HG03280 (cell line): ENCODE data around the gene CDK1.
"Not testable (repeated sequence)": the region's sequence is repeated elsewhere in the genome, so short reads cannot be mapped to it uniquely, and the experiment has no call there.

Experiments used
- ATAC-seq: cut with Tn5 transposase; IDR thresholded peaks from one replicate; pipeline ENCODE4 v1.9.1; 2021; ENCODE audit warnings: mild to moderate bottlenecking, moderate library complexity; ENCODE audit not compliant: unreplicated experiment

The CDK1 gene

GRCh38 chr10:60810437-60811182 lies 32.3 kb downstream of the CDK1 start:
- ATAC-seq, result no peak

DNA sequence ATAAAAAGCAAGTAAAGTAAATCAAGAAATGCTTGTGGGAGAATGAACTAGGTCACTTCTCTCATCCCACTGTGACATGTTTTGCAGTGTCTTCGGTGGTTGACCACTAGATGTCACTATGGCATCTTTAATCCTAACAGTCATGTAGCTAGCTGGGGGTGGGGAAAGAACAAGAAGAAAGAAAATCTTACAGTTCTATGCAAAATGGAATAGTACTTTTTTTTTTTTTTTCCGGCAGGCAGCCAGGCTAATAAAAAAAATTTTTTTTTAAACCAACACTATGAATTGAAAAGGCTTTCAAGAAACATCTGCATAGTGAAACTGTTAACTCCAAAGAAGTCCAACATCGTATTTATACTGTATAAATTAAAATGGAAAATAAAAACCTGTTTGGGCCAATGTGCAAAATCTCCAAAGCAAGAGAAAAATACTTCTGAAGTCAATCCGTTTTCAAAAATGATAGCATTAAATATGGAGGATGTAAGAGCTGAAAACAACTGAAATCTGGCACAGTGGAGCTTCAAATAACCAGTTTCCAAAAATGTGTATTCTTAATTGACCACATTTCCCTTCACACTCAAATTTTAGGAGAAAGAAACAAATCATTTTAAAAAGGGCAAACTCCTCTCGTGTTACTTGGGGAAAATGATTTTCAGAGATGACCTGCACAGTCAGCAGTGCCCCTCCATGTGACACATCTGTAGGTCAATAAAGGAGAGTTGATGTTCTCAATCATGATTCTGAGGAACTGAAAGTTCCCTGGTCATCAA lies 38.5 kb downstream of the CDK1 start:
- peak; percentile 85 for ATAC-seq

GRCh38 chr10:60817398-60817805 lies 39.1 kb downstream of the CDK1 start:
- no peak for ATAC-seq

- no peak for ATAC-seq
Observed at GRCh38 chr10:60818134-60818770, 40.0 kb downstream of the CDK1 start.

DNA sequence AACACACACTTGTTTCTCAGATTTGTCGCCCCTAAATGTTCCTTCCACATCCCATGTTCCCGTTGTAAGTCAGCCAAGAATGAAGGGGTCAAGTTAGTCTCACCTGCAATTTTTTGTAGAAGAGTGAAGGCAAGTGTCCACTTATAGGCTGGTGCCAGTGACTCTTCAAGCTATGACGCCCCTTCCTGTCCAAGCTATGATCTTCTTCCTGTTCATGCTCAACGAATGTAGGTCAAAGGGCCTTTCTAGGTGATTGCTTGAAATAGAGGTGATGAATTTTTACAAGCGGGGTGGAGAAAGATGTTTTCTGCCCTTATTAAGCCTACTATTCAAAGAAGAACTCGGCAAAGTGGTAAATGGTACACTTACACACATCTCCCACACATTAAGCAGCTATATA lies 41.0 kb downstream of the CDK1 start:
- ATAC-seq, result no peak

GRCh38 chr10:60820093-60820754 lies 41.9 kb downstream of the CDK1 start:
- ATAC-seq, result no peak

GRCh38 chr10:60821656-60822055 lies 43.4 kb downstream of the CDK1 start:
- ATAC-seq, result no peak

DNA sequence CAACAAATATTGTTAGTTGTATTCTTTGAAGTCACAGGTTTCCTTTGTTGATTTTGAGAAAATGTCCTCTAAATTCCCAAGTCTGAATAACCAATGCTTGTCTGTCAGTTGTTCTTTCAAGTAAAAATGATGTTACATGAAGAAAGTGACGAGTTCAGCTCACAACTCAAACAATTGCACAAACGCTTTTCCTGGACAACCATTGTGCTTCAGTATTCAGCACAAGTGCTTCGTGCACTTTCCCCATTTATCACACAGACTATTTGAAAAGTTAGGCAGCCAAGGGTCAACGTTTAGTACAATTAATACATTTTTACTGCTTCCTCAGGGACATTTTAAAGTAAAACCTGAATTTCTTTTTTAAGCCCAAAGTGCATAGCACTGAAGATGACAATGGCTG lies 44.5 kb downstream of the CDK1 start:
- no peak for ATAC-seq

- no peak for ATAC-seq
Observed at GRCh38 chr10:60823324-60823723, 45.0 kb downstream of the CDK1 start.

DNA sequence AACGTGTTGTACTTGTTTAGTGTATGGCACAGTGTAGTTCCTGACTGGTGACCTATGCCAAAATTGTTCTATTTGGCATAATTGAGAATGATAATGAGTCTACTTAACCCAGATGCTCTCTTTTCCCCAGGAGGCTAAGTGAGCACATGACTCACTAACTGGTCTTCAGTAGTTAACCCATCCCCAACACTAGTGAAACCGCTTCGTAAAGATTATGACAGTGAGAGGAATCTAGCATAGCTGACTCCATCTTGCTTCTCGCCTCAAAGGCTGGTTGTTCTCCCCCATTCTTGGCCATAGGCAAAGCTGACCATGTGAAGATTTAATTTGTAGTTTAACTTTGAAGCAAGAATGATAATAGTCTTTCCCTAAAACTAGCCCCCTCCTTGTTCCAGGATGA lies 47.2 kb downstream of the CDK1 start:
- ATAC-seq, result no peak

GRCh38 chr10:60827791-60828488 lies 49.7 kb downstream of the CDK1 start:
- ATAC-seq, result no peak

- ATAC-seq, result no peak
Observed at GRCh38 chr10:60828489-60828852, 50.2 kb downstream of the CDK1 start.

DNA sequence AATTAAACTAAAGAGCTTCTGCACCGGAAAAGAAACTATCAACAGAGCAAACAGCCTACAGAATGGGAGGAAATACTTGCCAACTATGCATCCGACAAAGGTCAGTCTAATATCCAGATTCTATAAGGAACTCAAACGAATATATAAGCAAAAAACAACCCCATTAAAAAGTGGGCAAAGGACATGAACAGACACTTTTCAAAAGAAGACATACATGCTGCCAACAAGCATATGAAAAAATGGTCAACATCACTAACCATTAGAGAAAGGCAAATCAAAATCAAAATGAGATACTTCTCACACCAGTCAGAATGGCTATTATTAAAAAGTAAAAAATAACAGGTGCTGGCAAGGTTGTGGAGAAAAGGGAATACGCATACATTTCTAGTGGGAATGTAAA lies 53.9 kb downstream of the CDK1 start:
- not testable (repeated sequence) for ATAC-seq

GRCh38 chr10:60834401-60834800 lies 56.1 kb downstream of the CDK1 start:
- ATAC-seq, result no peak

DNA sequence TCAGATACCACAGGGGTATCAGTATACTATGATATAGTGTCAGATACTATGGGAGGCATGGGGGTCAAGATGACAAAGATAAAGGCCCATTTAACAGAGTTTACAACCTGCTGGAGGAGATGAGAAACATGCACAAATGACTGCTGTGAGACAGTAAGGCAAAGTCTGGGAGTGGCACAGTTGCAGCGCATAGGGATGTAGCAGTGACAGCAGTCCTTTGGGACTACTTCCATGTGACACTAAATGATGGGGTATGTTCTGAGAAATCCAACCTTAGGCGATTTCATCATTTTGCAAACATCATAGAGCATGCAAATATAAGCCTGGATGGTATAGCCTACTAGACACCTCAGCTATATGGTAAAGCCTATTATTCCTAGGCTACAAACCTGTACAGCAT lies 56.8 kb downstream of the CDK1 start:
- no peak for ATAC-seq

- not testable (repeated sequence) for ATAC-seq
Observed at GRCh38 chr10:60841227-60841626, 62.9 kb downstream of the CDK1 start.

DNA sequence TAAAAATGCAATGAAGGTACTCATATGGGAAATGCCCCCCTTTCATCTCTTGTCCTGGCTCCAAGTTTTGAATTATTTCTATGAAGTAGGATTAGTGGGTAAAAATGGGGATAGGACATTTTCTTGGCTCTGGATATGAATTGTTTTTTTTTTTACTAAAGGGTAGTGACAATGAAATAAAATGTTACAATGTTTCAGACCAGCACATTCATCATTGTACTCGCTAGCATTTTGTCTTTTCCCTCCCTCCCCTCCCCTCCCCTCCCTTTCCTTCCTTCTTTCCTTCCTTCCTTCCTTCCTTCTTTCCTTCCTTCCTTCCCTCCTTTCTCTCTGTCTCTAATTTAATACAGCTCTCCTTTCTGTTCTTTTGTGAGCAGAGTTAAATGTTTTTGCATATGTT lies 64.4 kb downstream of the CDK1 start:
- no peak for ATAC-seq
